ENCODE measurements around the gene SCUBE2.
A peak's percentile ranks its signal among the peaks of the same experiment; 100 is the strongest.
"Not testable (repeated sequence)": the region's sequence is repeated elsewhere in the genome, so short reads cannot be mapped to it uniquely, and the experiment has no call there.

SCUBE2 gene

GRCh38 chr11:9019861-9020260 lies 71.5 kb downstream of the SCUBE2 start:
- ChIA-PET CTCF (no interaction called here), POLR2A (ENCODE audit: low non-redundant PET) (no interaction called here)
- DNase-seq (ENCODE audit: low spot score) = no peak
- no peak overlapping the region for H3K27ac ChIP-seq
- TF ChIP-seq CTCF (conservative IDR thresholded peaks at IDR 0.05; ENCODE audit: low read depth) = no peak

DNA sequence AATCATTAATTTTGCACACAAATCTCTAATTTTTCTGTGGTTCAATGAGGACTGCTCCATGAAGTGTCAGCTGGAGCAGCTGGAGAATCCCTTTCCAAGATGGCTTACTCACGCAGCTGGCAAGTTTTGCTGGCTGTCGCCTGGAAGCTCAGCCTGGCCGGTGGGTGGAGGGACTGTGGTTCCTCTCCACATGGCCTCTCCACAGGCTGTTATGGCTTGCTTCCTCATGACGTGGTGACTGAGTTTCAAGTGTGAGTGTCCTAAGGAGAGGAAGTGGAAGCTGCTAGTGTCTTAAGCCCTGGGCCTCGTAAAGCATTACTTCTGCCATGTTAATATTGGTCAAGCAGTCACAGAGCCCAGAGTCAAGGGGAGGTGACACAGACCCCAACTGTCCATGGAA lies 73.6 kb downstream of the SCUBE2 start:
- CTCF ChIA-PET = interaction anchor here (0.5 to 4.1 kb wide), 2 partner anchors 120 to 214 kb away, joined by 4 to 44 read pairs; no protein-coding TSS in a partner anchor
- DNase-seq (ENCODE audit: low spot score) = no peak
- POLR2A ChIA-PET (ENCODE audit: low non-redundant PET) = no interaction called here
- no peak overlapping the region for H3K27ac ChIP-seq
- TF ChIP-seq CTCF (conservative IDR thresholded peaks at IDR 0.05; ENCODE audit: low read depth) = no peak

- H3K27ac ChIP-seq = no peak overlapping the region
- CTCF ChIA-PET = interaction anchor here (0.6 to 4.1 kb wide), 2 partner anchors 15 to 121 kb away, joined by 3 to 44 read pairs; no protein-coding TSS in a partner anchor
- TF ChIP-seq CTCF (conservative IDR thresholded peaks at IDR 0.05; ENCODE audit: low read depth) = no peak
- no peak for DNase-seq (ENCODE audit: low spot score)
- POLR2A ChIA-PET (ENCODE audit: low non-redundant PET) = no interaction called here
These were observed 74.3 kb downstream of the SCUBE2 start for GRCh38 chr11:9016916-9017642.

GRCh38 chr11:9015677-9016076 lies 75.7 kb downstream of the SCUBE2 start:
- peak; percentile 70 for DNase-seq (ENCODE audit: low spot score)
- ChIA-PET CTCF (interaction anchor here (0.5 to 4.1 kb wide), 12 partner anchors 9 to 1500 kb away, joined by 3 to 44 read pairs (median 4); partner anchors contain the start of gene NRIP3), POLR2A (ENCODE audit: low non-redundant PET) (no interaction called here)
- no peak overlapping the region for H3K27ac ChIP-seq
- peak; percentile 82 for TF ChIP-seq CTCF (conservative IDR thresholded peaks at IDR 0.05; ENCODE audit: low read depth)

- no peak for DNase-seq (ENCODE audit: low spot score)
- CTCF ChIA-PET = interaction anchor here (0.5 to 4.1 kb wide), 9 partner anchors 9 to 458 kb away, joined by 3 to 44 read pairs (median 3); no protein-coding TSS in a partner anchor
- no peak overlapping the region for H3K27ac ChIP-seq
- TF ChIP-seq CTCF (conservative IDR thresholded peaks at IDR 0.05; ENCODE audit: low read depth) = no peak
- POLR2A ChIA-PET (ENCODE audit: low non-redundant PET) = no interaction called here
These were observed 76.6 kb downstream of the SCUBE2 start for GRCh38 chr11:9014826-9015225.

DNA sequence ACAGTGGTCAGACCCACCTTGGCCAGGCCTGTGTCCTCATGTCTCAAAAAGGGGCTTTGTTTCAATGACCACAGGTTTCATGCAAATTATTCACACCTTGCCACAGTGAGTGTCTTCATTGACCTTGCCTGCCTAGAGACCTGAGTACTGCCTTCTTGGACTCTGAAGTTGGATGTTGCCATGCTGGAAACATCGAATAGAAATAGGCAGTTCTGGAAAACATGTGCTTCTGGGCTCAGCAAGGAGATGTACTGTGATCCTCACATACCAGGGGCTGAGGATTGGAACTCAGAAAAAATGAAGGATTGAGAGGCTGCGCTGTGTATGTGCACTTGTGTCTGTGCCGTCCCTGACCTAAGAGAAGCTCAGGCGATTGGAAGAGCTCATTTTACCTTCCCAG lies 78.0 kb downstream of the SCUBE2 start:
- no peak overlapping the region for H3K27ac ChIP-seq
- no peak for DNase-seq (ENCODE audit: low spot score)
- ChIA-PET POLR2A (ENCODE audit: low non-redundant PET) (no interaction called here), CTCF (interaction anchor here (0.6 to 0.7 kb wide), 2 partner anchors 30 to 709 kb away, joined by 3 to 7 read pairs; no protein-coding TSS in a partner anchor)
- TF ChIP-seq CTCF (conservative IDR thresholded peaks at IDR 0.05; ENCODE audit: low read depth) = no peak

DNA sequence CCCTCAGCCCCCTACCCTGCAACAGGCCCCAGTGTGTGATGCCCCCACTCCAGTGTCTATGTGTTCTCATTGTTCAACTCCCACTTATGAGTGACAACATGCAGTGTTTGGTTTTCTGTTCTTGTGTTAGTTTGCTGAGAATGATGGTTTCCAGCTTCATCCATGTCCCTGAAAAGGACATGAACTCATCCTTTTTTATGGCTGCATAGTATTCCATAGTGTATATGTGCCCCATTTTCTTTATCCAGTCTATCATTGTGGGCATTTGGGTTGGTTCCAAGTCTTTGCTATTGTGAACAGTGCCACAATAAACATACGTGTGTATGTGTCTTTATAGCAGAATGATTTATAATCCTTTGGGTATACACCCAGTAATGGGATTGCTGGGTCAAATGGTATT lies 81.9 kb downstream of the SCUBE2 start:
- DNase-seq (ENCODE audit: low spot score); CTCF ChIA-PET; POLR2A ChIA-PET (ENCODE audit: low non-redundant PET); H3K27ac ChIP-seq: not testable (repeated sequence)
